NCI-H2029 (cell line): Measurements from ENCODE around the gene FAM184B.
"Not testable (repeated sequence)": the region's sequence is repeated elsewhere in the genome, so short reads cannot be mapped to it uniquely, and the experiment has no call there.

Experiments
- DNase-seq: peaks from one replicate; lab custom pipeline; 2025; lab: John Stamatoyannopoulos, UW

FAM184B gene

GRCh38 chr4:17682222-17682566, 99.2 kb downstream of the FAM184B start:
- DNase-seq: no peak

GRCh38 chr4:17681281-17682221, 99.9 kb downstream of the FAM184B start:
- no peak for DNase-seq

GRCh38 chr4:17680559-17681280, 100.7 kb downstream of the FAM184B start:
- DNase-seq: no peak

- no peak for DNase-seq
These were observed 111.0 kb downstream of the FAM184B start for GRCh38 chr4:17670423-17670822.

GRCh38 chr4:17667653-17668201, 113.7 kb downstream of the FAM184B start:
- peak; percentile 86 for DNase-seq

GRCh38 chr4:17667253-17667652, 114.2 kb downstream of the FAM184B start:
- DNase-seq: no peak

- DNase-seq: no peak
These were observed 115.6 kb downstream of the FAM184B start for GRCh38 chr4:17665852-17666251.

GRCh38 chr4:17665346-17665745, 116.1 kb downstream of the FAM184B start:
- DNase-seq: no peak

GRCh38 chr4:17664755-17665154, 116.7 kb downstream of the FAM184B start:
- no peak for DNase-seq

GRCh38 chr4:17662694-17663093, 118.7 kb downstream of the FAM184B start:
- DNase-seq: no peak

- DNase-seq: not testable (repeated sequence)
These were observed 122.2 kb downstream of the FAM184B start for GRCh38 chr4:17659196-17659595.

GRCh38 chr4:17657849-17658248, 123.6 kb downstream of the FAM184B start:
- no peak for DNase-seq

- no peak for DNase-seq
These were observed 124.3 kb downstream of the FAM184B start for GRCh38 chr4:17657090-17657489.

GRCh38 chr4:17654701-17655100, 126.7 kb downstream of the FAM184B start:
- DNase-seq: no peak

- DNase-seq: no peak
These were observed 131.0 kb downstream of the FAM184B start for GRCh38 chr4:17650406-17650805.

- DNase-seq: no peak
These were observed 133.5 kb downstream of the FAM184B start for GRCh38 chr4:17647927-17648326.

GRCh38 chr4:17647176-17647806, 134.1 kb downstream of the FAM184B start:
- DNase-seq: no peak

- DNase-seq: peak; percentile 29
These were observed 134.7 kb downstream of the FAM184B start for GRCh38 chr4:17646693-17647092.

- no peak for DNase-seq
These were observed 139.0 kb downstream of the FAM184B start for GRCh38 chr4:17642398-17642783.

- DNase-seq: no peak
These were observed 142.3 kb downstream of the FAM184B start for GRCh38 chr4:17639136-17639535.

- DNase-seq: peak; percentile 42
These were observed 144.5 kb downstream of the FAM184B start for GRCh38 chr4:17636696-17637622.
